ENCODE measurements around the gene HES2.

Gene HES2

GRCh38 chr1:6424000-6424565 lies 4.4 kb upstream of the HES2 start:
- H3K4me3 ChIP-seq (ENCODE audit: control insufficient read depth, low read depth, low read length) = no peak overlapping the region
- DNase-seq (ENCODE audit: low read depth) = no peak
- no peak for TF ChIP-seq CTCF (IDR thresholded peaks at IDR 0.05; ENCODE audit: control insufficient read depth, insufficient read depth, low read depth, low read length, missing control alignments)

DNA sequence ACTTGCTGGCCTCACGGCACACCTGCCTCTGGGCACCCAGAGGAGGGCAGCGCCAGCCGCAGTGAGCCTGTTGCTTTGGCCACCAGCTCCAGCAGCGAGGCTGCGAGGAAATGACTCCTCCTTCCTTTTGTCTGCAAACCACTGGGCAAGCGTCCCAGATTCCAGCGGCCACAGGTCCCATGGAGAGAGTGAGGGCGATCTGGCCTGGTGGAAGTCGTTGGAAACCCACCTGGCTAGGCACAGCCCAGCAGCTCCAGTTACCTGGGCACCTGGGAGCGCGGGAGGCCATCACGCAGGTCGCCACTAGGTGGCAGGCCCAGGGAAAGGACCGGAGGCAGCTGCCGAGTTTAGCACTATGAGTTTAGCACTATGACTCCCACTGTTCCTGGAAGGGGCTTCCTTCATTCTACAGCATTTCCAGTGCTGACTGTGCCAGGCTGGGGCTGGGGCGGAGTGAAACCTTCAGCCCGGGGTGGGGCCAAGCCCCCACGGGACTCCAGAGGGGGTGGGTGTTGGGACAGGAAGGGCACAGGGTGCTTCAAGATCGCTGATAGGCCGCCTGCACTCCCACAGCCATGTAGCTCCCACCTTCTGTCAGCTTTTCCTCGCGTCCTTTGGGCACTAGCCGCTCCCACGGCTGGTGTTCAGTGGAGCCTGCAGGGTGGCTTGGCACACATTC lies 3.7 kb upstream of the HES2 start:
- no peak overlapping the region for H3K4me3 ChIP-seq (ENCODE audit: control insufficient read depth, low read depth, low read length)
- DNase-seq (ENCODE audit: low read depth) = no peak
- TF ChIP-seq CTCF (IDR thresholded peaks at IDR 0.05; ENCODE audit: control insufficient read depth, insufficient read depth, low read depth, low read length, missing control alignments) = peak; percentile 59

- H3K4me3 ChIP-seq (ENCODE audit: control insufficient read depth, low read depth, low read length) = no peak overlapping the region
- no peak for TF ChIP-seq CTCF (IDR thresholded peaks at IDR 0.05; ENCODE audit: control insufficient read depth, insufficient read depth, low read depth, low read length, missing control alignments)
- DNase-seq (ENCODE audit: low read depth) = no peak
These were observed 1.5 kb upstream of the HES2 start for GRCh38 chr1:6421266-6421665.

GRCh38 chr1:6420454-6421042 lies 829 bp upstream of the HES2 start:
- no peak overlapping the region for H3K4me3 ChIP-seq (ENCODE audit: control insufficient read depth, low read depth, low read length)

DNA sequence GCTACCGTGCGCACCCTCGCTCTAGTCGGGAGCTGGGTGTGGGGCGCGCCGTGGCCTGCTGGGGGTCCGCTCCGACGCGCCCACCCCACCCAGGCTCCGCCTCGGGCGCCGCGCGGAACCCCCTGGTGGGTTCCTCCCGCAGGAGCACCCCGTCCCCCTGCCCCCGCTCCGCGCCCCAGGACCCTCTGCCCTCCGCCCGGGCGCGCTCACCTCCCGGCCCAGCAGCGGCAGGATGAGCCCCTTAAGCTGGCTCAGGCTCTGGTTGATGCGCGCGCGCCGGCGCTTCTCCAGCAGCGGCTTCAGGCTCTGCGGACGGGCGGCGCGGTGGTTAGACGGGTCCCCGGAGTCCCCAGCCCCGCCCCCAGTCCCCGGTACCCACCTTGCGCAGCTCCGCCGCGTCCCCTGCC lies 319 bp downstream of the HES2 start:
- H3K4me3 ChIP-seq (ENCODE audit: control insufficient read depth, low read depth, low read length) = no peak overlapping the region
- DNase-seq (ENCODE audit: low read depth) = no peak
- no peak for TF ChIP-seq CTCF (IDR thresholded peaks at IDR 0.05; ENCODE audit: control insufficient read depth, insufficient read depth, low read depth, low read length, missing control alignments)

More at GRCh38 chr1:6420454-6421042, 829 bp upstream of the HES2 start:
- TF ChIP-seq CTCF (IDR thresholded peaks at IDR 0.05; ENCODE audit: control insufficient read depth, insufficient read depth, low read depth, low read length, missing control alignments) = no peak
- DNase-seq (ENCODE audit: low read depth) = no peak

DNA sequence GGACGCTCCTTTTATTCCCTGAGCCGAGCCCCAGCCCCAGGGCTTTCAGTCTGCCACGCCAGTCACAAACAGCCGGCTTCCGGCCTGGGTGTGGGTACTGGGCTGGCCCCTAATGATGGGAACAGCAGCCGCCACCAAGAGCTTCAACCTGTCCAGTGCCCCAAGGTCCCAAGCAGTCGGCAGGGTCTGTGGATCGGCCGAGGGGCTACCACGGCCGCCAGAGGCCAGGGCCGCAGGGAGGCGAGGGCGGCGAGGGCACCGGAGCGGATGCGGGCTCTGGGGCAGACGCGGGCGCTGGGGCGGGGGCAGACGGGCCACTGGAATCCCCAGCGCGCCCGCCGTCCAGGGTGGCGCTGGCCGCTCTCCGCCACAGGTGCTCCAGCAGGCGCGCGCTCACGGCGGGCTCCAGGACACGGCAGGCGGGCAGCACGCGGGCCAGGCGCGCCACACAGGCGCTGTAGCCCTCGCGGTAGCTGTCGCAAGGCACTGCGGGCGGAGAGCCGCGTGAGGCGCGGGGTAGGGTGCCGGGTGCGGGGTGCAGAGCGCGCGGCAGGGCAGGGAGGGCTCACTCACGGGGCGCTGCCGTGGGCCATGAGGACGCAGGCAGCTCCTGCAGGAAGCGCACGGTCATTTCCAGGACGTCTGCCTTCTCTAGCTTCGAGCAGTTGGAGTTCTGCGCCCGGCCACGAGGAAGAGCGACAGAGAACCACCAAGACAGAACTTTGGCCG lies 887 bp downstream of the HES2 start:
- no peak for DNase-seq (ENCODE audit: low read depth)
- TF ChIP-seq CTCF (IDR thresholded peaks at IDR 0.05; ENCODE audit: control insufficient read depth, insufficient read depth, low read depth, low read length, missing control alignments) = no peak
- no peak overlapping the region for H3K4me3 ChIP-seq (ENCODE audit: control insufficient read depth, low read depth, low read length)
